Suprapubic skin (tissue), 4 donors: Measurements from ENCODE around the gene PLAU. TPM values are rescaled to one million over a fixed set of nuclear protein-coding genes. Genes with fewer than 3 reads are reported as not detected.
A peak's percentile ranks its signal among the peaks of the same experiment; 100 is the strongest.

Experiments used
- DNase-seq, 2 donors: peaks; one replicate each; pipeline ENCODE4 v3.0.0-alpha.2; 2019; ENCODE audit warnings: low spot score in 2 of 2
- H3K27ac ChIP-seq: fragments of 200-600 bp; sonication (generic); one replicate; pipeline ENCODE4 v1.5.1; 2019
- H3K27me3 ChIP-seq: fragments of 200-600 bp; sonication (generic); one replicate; pipeline ENCODE4 v1.5.1; 2019
- H3K36me3 ChIP-seq: fragments of 200-600 bp; sonication (generic); one replicate; pipeline ENCODE4 v1.5.1; 2019
- H3K4me1 ChIP-seq: fragments of 200-600 bp; sonication (generic); one replicate; pipeline ENCODE4 v1.5.1; 2019
- H3K4me3 ChIP-seq: fragments of 200-600 bp; sonication (generic); one replicate; pipeline ENCODE4 v1.5.1; 2019; ENCODE audit warnings: mild to moderate bottlenecking
- H3K9me3 ChIP-seq: fragments of 200-600 bp; sonication (generic); one replicate; pipeline ENCODE4 v1.5.1; 2019
- CTCF ChIP-seq, 2 donors: fragments of 200-600 bp in 1 of 2; fragments of 450-650 bp in 1 of 2; sonication (generic) in 1 of 2; IDR thresholded peaks; one replicate each; pipeline ENCODE4 v1.5.1; 2016 to 2019; ENCODE audit warnings: antibody characterized with exemption in 2 of 2, mild to moderate bottlenecking in 1 of 2, moderate library complexity in 1 of 2
- EP300 ChIP-seq: sonication (generic); formaldehyde crosslinking; IDR thresholded peaks from one replicate; pipeline ENCODE4 v1.6.1; 2017; ENCODE audit warnings: antibody characterized with exemption
- POLR2A ChIP-seq, 2 donors: fragments of 450-650 bp; IDR thresholded peaks; one replicate each; pipeline ENCODE4 v1.6.1; 2017; ENCODE audit warnings: antibody characterized with exemption in 2 of 2, mild to moderate bottlenecking in 2 of 2, moderate library complexity in 2 of 2
- POLR2AphosphoS5 ChIP-seq, 3 donors: sonication (generic); formaldehyde crosslinking; IDR thresholded peaks; one replicate each; pipeline ENCODE4 v1.6.1; 2017; ENCODE audit warnings: antibody characterized with exemption in 3 of 3
- WGBS: methylation state at CpG from one replicate; pipeline ENCODE4 v1.1.5; 2018; 5-methylcytosine and 5-hydroxymethylcytosine counted together
- total RNA-seq, 4 donors: library from RNA; depleted of rRNA; stranded (reverse); fragments of >200 nt; gene quantifications; one replicate each; pipeline ENCODE4 v1.1.0, GENCODE V29; 2016

PLAU gene
- total RNA-seq, 4 donors from 2014 or later = 8.4 to 19.1 (median 10.8) TPM

GRCh38 chr10:73873838-73874215 lies 37.1 kb upstream of the PLAU start:
- 0% methylated on average over 16 of the region's 39 CpGs for WGBS
- Histone ChIP-seq H3K27me3 (no peaks in the 10 kb centered on the region), H3K4me1 (peaks cover 47% of the 10 kb centered on the region), H3K36me3 (peaks cover 13% of the 10 kb centered on the region), H3K9me3 (no peaks in the 10 kb centered on the region), H3K4me3 (peak overlapping the region; percentile 90), H3K27ac (peak overlapping the region; percentile 18)
- TF ChIP-seq POLR2AphosphoS5 (IDR thresholded peaks at IDR 0.05) (no peak), POLR2A (IDR thresholded peaks at IDR 0.05) (no peak), EP300 (no peak), CTCF (IDR thresholded peaks at IDR 0.05) (no peak)
- no peak for DNase-seq

GRCh38 chr10:73874267-73875138 lies 36.4 kb upstream of the PLAU start, which contains the start of gene CAMK2G:
Gene CAMK2G (minus strand): TSS chr10:73874555. CDS start chr10:73874461, 94 bp downstream.
- TF ChIP-seq POLR2A (IDR thresholded peaks at IDR 0.05) (peak in 1 of 2 donors; percentile 20), EP300 (no peak)
- 3% methylated on average over 8 of the region's 95 CpGs for WGBS
- Histone ChIP-seq H3K27me3 (no peaks in the 10 kb centered on the region), H3K4me1 (peaks cover 50% of the 10 kb centered on the region), H3K4me3 (peak within 1 kb of the TSS; percentile 90), H3K9me3 (no peaks in the 10 kb centered on the region), H3K36me3 (peaks cover 6% of the 10 kb centered on the region), H3K27ac (peak within 1 kb of the TSS; percentile 18)
- peak; percentile 88 to 91 for DNase-seq

GRCh38 chr10:73875139-73875475 lies 35.8 kb upstream of the PLAU start:
- no peaks in the 10 kb centered on the region for H3K9me3 ChIP-seq
- peaks cover 3% of the 10 kb centered on the region for H3K36me3 ChIP-seq
- H3K27me3 ChIP-seq = no peaks in the 10 kb centered on the region
- TF ChIP-seq POLR2AphosphoS5 (IDR thresholded peaks at IDR 0.05) = no peak
- no peak for TF ChIP-seq CTCF (IDR thresholded peaks at IDR 0.05)
- TF ChIP-seq POLR2A (IDR thresholded peaks at IDR 0.05) = no peak
- TF ChIP-seq EP300 = no peak
- 27% methylated on average over 3 of the region's 3 CpGs for WGBS
- no peak for DNase-seq
- H3K27ac ChIP-seq = peak overlapping the region; percentile 14
- peaks cover 54% of the 10 kb centered on the region for H3K4me1 ChIP-seq
- H3K4me3 ChIP-seq = peak overlapping the region; percentile 90

GRCh38 chr10:73876157-73876556 lies 34.8 kb upstream of the PLAU start:
- no peak for TF ChIP-seq CTCF (IDR thresholded peaks at IDR 0.05)
- H3K27ac ChIP-seq = no peak overlapping the region
- 60% methylated on average over 4 of the region's 4 CpGs for WGBS

GRCh38 chr10:73876566-73876965 lies 34.4 kb upstream of the PLAU start:
- no peaks in the 10 kb centered on the region for H3K27me3 ChIP-seq
- H3K4me3 ChIP-seq = no peak overlapping the region
- no peaks in the 10 kb centered on the region for H3K9me3 ChIP-seq
- DNase-seq = no peak
- no peaks in the 10 kb centered on the region for H3K36me3 ChIP-seq
- peaks cover 52% of the 10 kb centered on the region for H3K4me1 ChIP-seq
- TF ChIP-seq EP300 (no peak), POLR2AphosphoS5 (IDR thresholded peaks at IDR 0.05) (no peak), POLR2A (IDR thresholded peaks at IDR 0.05) (no peak)
- no peak overlapping the region for H3K27ac ChIP-seq

More at GRCh38 chr10:73876157-73876556, 34.8 kb upstream of the PLAU start:
- no peak overlapping the region for H3K4me3 ChIP-seq
- peaks cover 56% of the 10 kb centered on the region for H3K4me1 ChIP-seq
- no peaks in the 10 kb centered on the region for H3K27me3 ChIP-seq
- no peak for DNase-seq
- H3K9me3 ChIP-seq = no peaks in the 10 kb centered on the region
- H3K36me3 ChIP-seq = no peaks in the 10 kb centered on the region

- H3K27me3 ChIP-seq = no peaks in the 10 kb centered on the region
- no peak overlapping the region for H3K27ac ChIP-seq
- no peak for DNase-seq
- 72% methylated on average over 4 of the region's 4 CpGs for WGBS
- peaks cover 50% of the 10 kb centered on the region for H3K4me1 ChIP-seq
- no peaks in the 10 kb centered on the region for H3K9me3 ChIP-seq
- no peaks in the 10 kb centered on the region for H3K36me3 ChIP-seq
- TF ChIP-seq POLR2A (IDR thresholded peaks at IDR 0.05) = no peak
- no peak for TF ChIP-seq POLR2AphosphoS5 (IDR thresholded peaks at IDR 0.05)
- no peak for TF ChIP-seq EP300
- TF ChIP-seq CTCF (IDR thresholded peaks at IDR 0.05) = no peak
- no peak overlapping the region for H3K4me3 ChIP-seq
These were observed 34.0 kb upstream of the PLAU start for GRCh38 chr10:73876971-73877370.
